ENCODE data around the gene UQCRH. TPM values are rescaled to one million over a fixed set of nuclear protein-coding genes. Genes with fewer than 3 reads are reported as not detected.

UQCRH gene
- total and polyA plus RNA-seq, 2 donors from 2014 or later, result 188 to 850 TPM

GRCh38 chr1:46289976-46290375, 13.5 kb upstream of the UQCRH start:
- FAIRE-seq (no peak), DNase-seq (no peak)
- peaks cover 2 to 39% (median 10%) of the 10 kb centered on the region in 3 donors for H3K36me3 ChIP-seq (ENCODE audit: control insufficient read depth in 2 of 3, insufficient read depth in 3 of 3, low read length in 3 of 3)
- no peaks in the 10 kb centered on the region for H3K9me3 ChIP-seq (ENCODE audit: control insufficient read depth in 2 of 3, insufficient read depth in 1 of 3, low read length in 3 of 3)
- TF ChIP-seq CTCF (IDR thresholded peaks at IDR 0.05; ENCODE audit: borderline replicate concordance, extremely low read depth, insufficient read depth), result no peak
- H3K27ac ChIP-seq (ENCODE audit: low read depth in 2 of 2, low read length in 2 of 2), result no peak overlapping the region
- no peak overlapping the region for H3K4me3 ChIP-seq (ENCODE audit: low read length in 3 of 3)
- no peaks in the 10 kb centered on the region for H3K27me3 ChIP-seq (ENCODE audit: control insufficient read depth, insufficient read depth, low read length)
- intact Hi-C loops (cut with DNase I), result no loop called here
- no peaks in the 10 kb centered on the region for H3K4me1 ChIP-seq (ENCODE audit: control insufficient read depth in 2 of 3, insufficient read depth in 2 of 3, low read depth in 1 of 3, low read length in 3 of 3)
- H3K9ac ChIP-seq (ENCODE audit: low read length in 3 of 3), result no peak overlapping the region

GRCh38 chr1:46295306-46295705, 8.2 kb upstream of the UQCRH start:
- H3K9me3 ChIP-seq (ENCODE audit: control insufficient read depth in 2 of 3, insufficient read depth in 1 of 3, low read length in 3 of 3), result no peaks in the 10 kb centered on the region
- intact Hi-C loops (cut with DNase I), result no loop called here
- H3K4me1 ChIP-seq (ENCODE audit: control insufficient read depth in 2 of 3, insufficient read depth in 2 of 3, low read depth in 1 of 3, low read length in 3 of 3), result peaks cover 0 to under 1% (median 0%) of the 10 kb centered on the region in 3 donors
- no peak overlapping the region for H3K27ac ChIP-seq (ENCODE audit: low read depth in 2 of 2, low read length in 2 of 2)
- peaks cover 12 to 37% (median 22%) of the 10 kb centered on the region in 3 donors for H3K36me3 ChIP-seq (ENCODE audit: control insufficient read depth in 2 of 3, insufficient read depth in 3 of 3, low read length in 3 of 3)
- no peak for FAIRE-seq
- H3K27me3 ChIP-seq (ENCODE audit: control insufficient read depth, insufficient read depth, low read length), result no peaks in the 10 kb centered on the region
- DNase-seq, result no peak
- H3K4me3 ChIP-seq (ENCODE audit: low read length in 3 of 3), result no peak overlapping the region
- H3K9ac ChIP-seq (ENCODE audit: low read length in 3 of 3), result no peak overlapping the region
- no peak for TF ChIP-seq CTCF (IDR thresholded peaks at IDR 0.05; ENCODE audit: borderline replicate concordance, extremely low read depth, insufficient read depth)

- Histone ChIP-seq H3K27ac (ENCODE audit: low read depth in 2 of 2, low read length in 2 of 2) (no peak overlapping the region), H3K36me3 (ENCODE audit: control insufficient read depth in 2 of 3, insufficient read depth in 3 of 3, low read length in 3 of 3) (peaks cover 12 to 32% (median 22%) of the 10 kb centered on the region in 3 donors), H3K9ac (ENCODE audit: low read length in 3 of 3) (no peak overlapping the region), H3K9me3 (ENCODE audit: control insufficient read depth in 2 of 3, insufficient read depth in 1 of 3, low read length in 3 of 3) (no peaks in the 10 kb centered on the region), H3K27me3 (ENCODE audit: control insufficient read depth, insufficient read depth, low read length) (no peaks in the 10 kb centered on the region), H3K4me1 (ENCODE audit: control insufficient read depth in 2 of 3, insufficient read depth in 2 of 3, low read depth in 1 of 3, low read length in 3 of 3) (peaks cover 0 to 14% (median 9%) of the 10 kb centered on the region in 3 donors), H3K4me3 (ENCODE audit: low read length in 3 of 3) (no peak overlapping the region)
- intact Hi-C loops (cut with DNase I), result no loop called here
- no peak for FAIRE-seq
- TF ChIP-seq CTCF (IDR thresholded peaks at IDR 0.05; ENCODE audit: borderline replicate concordance, extremely low read depth, insufficient read depth), result no peak
- no peak for DNase-seq
These were observed 5.1 kb upstream of the UQCRH start for GRCh38 chr1:46298387-46298786.
